VCaP (cell line): ENCODE results near the gene NDEL1.

Source experiments
- H3K27ac ChIP-seq: fragments of 450-650 bp; 2 replicates; pipeline ENCODE4 v1.5.1; 2017
- TF ChIP-seq, protein P1 (sequence below): fragments of 450-650 bp; conservative IDR thresholded peaks from 2 replicates; pipeline ENCODE4 v1.5.1; 2017; ENCODE audit warnings: mild to moderate bottlenecking, moderate library complexity

NDEL1 gene

GRCh38 chr17:8444494-8444893 is 8.8 kb downstream of the NDEL1 start:
- TF ChIP-seq, protein P1, sequence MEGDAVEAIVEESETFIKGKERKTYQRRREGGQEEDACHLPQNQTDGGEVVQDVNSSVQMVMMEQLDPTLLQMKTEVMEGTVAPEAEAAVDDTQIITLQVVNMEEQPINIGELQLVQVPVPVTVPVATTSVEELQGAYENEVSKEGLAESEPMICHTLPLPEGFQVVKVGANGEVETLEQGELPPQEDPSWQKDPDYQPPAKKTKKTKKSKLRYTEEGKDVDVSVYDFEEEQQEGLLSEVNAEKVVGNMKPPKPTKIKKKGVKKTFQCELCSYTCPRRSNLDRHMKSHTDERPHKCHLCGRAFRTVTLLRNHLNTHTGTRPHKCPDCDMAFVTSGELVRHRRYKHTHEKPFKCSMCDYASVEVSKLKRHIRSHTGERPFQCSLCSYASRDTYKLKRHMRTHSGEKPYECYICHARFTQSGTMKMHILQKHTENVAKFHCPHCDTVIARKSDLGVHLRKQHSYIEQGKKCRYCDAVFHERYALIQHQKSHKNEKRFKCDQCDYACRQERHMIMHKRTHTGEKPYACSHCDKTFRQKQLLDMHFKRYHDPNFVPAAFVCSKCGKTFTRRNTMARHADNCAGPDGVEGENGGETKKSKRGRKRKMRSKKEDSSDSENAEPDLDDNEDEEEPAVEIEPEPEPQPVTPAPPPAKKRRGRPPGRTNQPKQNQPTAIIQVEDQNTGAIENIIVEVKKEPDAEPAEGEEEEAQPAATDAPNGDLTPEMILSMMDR: no peak

GRCh38 chr17:8445536-8445935 is 9.9 kb downstream of the NDEL1 start:
- TF ChIP-seq, protein P1: no peak
- peak overlapping the region; percentile 65 for H3K27ac ChIP-seq

More at GRCh38 chr17:8444494-8444893, 8.8 kb downstream of the NDEL1 start:
- H3K27ac ChIP-seq: peak overlapping the region; percentile 65; the same call in 1 of the 2 replicates

- H3K27ac ChIP-seq: peak overlapping the region; percentile 65
- TF ChIP-seq, protein P1: no peak
Measured at GRCh38 chr17:8447799-8448198, 12.1 kb downstream of the NDEL1 start.

- TF ChIP-seq, protein P1: no peak
- peak overlapping the region; percentile 65 for H3K27ac ChIP-seq
Measured at GRCh38 chr17:8448310-8448709, 12.6 kb downstream of the NDEL1 start.

- TF ChIP-seq, protein P1: no peak
- H3K27ac ChIP-seq: no peak overlapping the region
Measured at GRCh38 chr17:8451933-8452614, 16.4 kb downstream of the NDEL1 start.

DNA sequence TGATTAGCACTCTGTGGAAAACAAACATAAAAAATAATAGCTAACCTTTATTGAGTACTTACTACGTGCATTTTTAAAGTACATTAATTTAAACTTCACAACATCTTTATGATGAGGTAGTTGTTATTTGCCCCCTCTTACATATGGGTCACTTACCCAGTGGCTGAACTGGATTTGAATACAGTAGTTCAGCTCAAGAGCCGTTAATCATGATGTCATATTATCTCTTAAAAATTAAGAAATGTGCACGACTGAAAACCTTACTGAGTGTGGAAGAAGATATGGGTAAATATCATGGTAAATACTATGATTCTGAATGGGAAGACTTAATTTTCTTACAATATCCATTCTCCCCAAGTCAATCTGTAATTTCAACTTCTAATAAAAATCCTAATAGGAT is 17.6 kb downstream of the NDEL1 start:
- TF ChIP-seq, protein P1: no peak
- no peak overlapping the region for H3K27ac ChIP-seq

DNA sequence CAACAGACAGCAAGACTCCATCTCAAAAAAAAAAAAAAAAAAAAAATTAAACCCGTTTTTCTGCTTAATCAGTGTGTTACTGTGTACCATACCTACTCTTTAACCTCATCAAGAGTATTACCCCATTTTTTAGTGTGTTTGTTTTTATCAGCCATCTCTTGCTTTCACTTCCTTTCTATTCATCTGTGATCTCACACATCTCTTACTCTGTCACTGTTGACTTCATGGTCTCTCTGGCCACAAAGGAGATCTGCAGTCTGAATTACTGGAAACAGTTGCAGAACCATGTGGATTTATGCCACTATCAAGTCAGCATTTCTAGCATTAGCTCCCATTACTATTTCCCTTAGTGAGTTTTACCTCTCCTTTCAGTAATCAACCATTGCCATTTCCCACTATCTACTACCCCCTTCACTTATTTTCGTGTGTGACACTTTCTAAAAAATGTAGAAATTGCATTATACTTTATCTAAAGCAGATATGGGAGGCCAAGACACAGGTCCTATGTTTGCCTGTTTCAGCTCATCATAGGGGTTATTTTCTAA is 20.1 kb downstream of the NDEL1 start:
- TF ChIP-seq, protein P1: no peak
- H3K27ac ChIP-seq: no peak overlapping the region
